WERI-Rb-1 (cell line): Measurements from ENCODE around the gene OR6C6.
"Not testable (repeated sequence)": the region's sequence is repeated elsewhere in the genome, so short reads cannot be mapped to it uniquely, and the experiment has no call there.

Source experiments
- DNase-seq: peaks from one replicate; pipeline ENCODE4 v3.0.0-alpha.2; 2020
- H3K27ac ChIP-seq: fragments of 250-450 bp; sonication (Bioruptor Pico); 2 replicates; pipeline ENCODE4 v1.5.1; 2020; ENCODE audit warnings: mild to moderate bottlenecking, moderate library complexity
- H3K27me3 ChIP-seq: fragments of 250-450 bp; sonication (Bioruptor Pico); 2 replicates; pipeline ENCODE4 v1.5.1; 2021; ENCODE audit warnings: mild to moderate bottlenecking, low read depth, moderate library complexity; ENCODE audit not compliant: insufficient read depth, severe bottlenecking
- H3K36me3 ChIP-seq: fragments of 250-450 bp; sonication (Bioruptor Pico); 2 replicates; pipeline ENCODE4 v1.5.1; 2020; ENCODE audit warnings: mild to moderate bottlenecking, moderate library complexity
- H3K4me3 ChIP-seq: 2 replicates; pipeline ENCODE4 v1.5.1; 2011; ENCODE audit warnings: low read depth, mild to moderate bottlenecking, control low read depth, low read length
- H3K9me3 ChIP-seq: fragments of 250-450 bp; sonication (Bioruptor Pico); 2 replicates; pipeline ENCODE4 v1.5.1; 2021; ENCODE audit warnings: mild to moderate bottlenecking, moderate library complexity; ENCODE audit not compliant: severe bottlenecking
- TF ChIP-seq, protein P1 (sequence below): IDR thresholded peaks from 2 replicates; pipeline ENCODE4 v1.5.1; 2011; ENCODE audit warnings: low read depth, mild to moderate bottlenecking, control low read depth, inconsistent platforms, low read length

The OR6C6 gene

GRCh38 chr12:55296469-55296868 is at the start of gene OR6C6:
TSS of gene OR6C6 (minus strand) at chr12:55296569. CDS start at chr12:55295232, 1,337 bp downstream.
- Histone ChIP-seq H3K4me3 (no peak within 1 kb of the TSS), H3K9me3 (no peaks in the 10 kb centered on the region), H3K27ac (no peak within 1 kb of the TSS), H3K27me3 (peaks cover 41% of the 10 kb centered on the region), H3K36me3 (no peaks in the 10 kb centered on the region)
- no peak for DNase-seq
- TF ChIP-seq, protein P1, sequence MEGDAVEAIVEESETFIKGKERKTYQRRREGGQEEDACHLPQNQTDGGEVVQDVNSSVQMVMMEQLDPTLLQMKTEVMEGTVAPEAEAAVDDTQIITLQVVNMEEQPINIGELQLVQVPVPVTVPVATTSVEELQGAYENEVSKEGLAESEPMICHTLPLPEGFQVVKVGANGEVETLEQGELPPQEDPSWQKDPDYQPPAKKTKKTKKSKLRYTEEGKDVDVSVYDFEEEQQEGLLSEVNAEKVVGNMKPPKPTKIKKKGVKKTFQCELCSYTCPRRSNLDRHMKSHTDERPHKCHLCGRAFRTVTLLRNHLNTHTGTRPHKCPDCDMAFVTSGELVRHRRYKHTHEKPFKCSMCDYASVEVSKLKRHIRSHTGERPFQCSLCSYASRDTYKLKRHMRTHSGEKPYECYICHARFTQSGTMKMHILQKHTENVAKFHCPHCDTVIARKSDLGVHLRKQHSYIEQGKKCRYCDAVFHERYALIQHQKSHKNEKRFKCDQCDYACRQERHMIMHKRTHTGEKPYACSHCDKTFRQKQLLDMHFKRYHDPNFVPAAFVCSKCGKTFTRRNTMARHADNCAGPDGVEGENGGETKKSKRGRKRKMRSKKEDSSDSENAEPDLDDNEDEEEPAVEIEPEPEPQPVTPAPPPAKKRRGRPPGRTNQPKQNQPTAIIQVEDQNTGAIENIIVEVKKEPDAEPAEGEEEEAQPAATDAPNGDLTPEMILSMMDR: no peak

GRCh38 chr12:55336002-55336401 is 39.6 kb upstream of the OR6C6 start:
- Histone ChIP-seq H3K27ac (no peak overlapping the region), H3K4me3 (no peak overlapping the region), H3K36me3 (no peaks in the 10 kb centered on the region), H3K9me3 (no peaks in the 10 kb centered on the region), H3K27me3 (peaks cover 33% of the 10 kb centered on the region)
- DNase-seq: no peak
- TF ChIP-seq, protein P1: no peak

DNA sequence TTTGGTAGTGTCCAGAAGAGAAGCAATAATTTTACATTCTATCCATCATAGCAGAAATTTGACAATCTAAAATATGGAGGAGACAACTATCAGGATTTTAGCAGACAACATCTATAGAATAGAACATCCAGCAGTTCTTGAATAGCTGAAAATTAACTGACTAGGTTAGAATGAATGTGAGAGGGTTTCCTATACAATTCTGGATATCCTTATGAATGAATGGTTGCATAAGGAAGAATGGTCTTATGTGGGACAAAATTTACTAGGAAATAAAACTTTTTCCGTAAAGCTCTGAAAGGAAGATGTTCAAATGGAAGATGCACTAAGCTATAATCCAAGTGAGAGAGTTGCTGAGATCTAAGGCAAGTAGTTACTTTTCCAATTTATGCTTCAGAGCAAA is 34.1 kb upstream of the OR6C6 start, which contains the start of gene OR6C3:
Gene OR6C3 (plus strand): TSS at position 301 of the 400 bp plus-strand sequence. CDS start 955 bp downstream, outside the sequence.
- Histone ChIP-seq H3K4me3 (no peak within 1 kb of the TSS), H3K27ac (no peak within 1 kb of the TSS), H3K36me3 (no peaks in the 10 kb centered on the region), H3K9me3 (no peaks in the 10 kb centered on the region), H3K27me3 (peaks cover 40% of the 10 kb centered on the region)
- TF ChIP-seq, protein P1: no peak
- no peak for DNase-seq

- peaks cover 37% of the 10 kb centered on the region for H3K27me3 ChIP-seq
- not testable (repeated sequence) for DNase-seq, H3K27ac ChIP-seq, H3K9me3 ChIP-seq, H3K36me3 ChIP-seq, H3K4me3 ChIP-seq
Measured at GRCh38 chr12:55325801-55326200, 29.4 kb upstream of the OR6C6 start.

- DNase-seq: no peak
- TF ChIP-seq, protein P1: no peak
- Histone ChIP-seq H3K27me3 (peaks cover 11% of the 10 kb centered on the region), H3K9me3 (no peaks in the 10 kb centered on the region), H3K4me3 (no peak overlapping the region), H3K27ac (no peak overlapping the region), H3K36me3 (no peaks in the 10 kb centered on the region)
Measured at GRCh38 chr12:55320201-55320600, 23.8 kb upstream of the OR6C6 start.

DNA sequence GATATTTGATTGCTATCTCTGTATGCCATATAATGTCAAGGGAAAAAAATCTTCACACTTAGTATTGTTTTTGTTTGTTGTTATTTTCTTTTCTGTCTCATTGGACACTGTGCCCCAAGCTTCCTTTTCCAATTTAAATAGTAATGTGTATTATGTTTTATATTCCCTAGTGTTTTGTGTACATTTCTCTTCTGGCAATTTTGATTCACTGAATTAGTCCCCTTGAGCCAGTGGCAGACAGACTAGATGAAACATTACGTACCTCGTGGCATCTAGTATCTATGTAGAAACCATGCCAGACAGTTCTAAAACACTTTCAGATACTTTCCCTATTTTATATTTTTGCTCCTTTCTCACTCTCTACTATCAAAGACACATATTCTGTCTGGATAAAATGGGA is 17.7 kb upstream of the OR6C6 start, which contains the start of gene OR6C1:
Gene OR6C1 (plus strand): TSS at position 301 of the 400 bp plus-strand sequence. CDS start 6,257 bp downstream, outside the sequence.
- no peak within 1 kb of the TSS for H3K27ac ChIP-seq

More for the DNA sequence above, 17.7 kb upstream of the OR6C6 start, which contains the start of gene OR6C1:
- no peak for DNase-seq
- Histone ChIP-seq H3K27me3 (peaks cover 18% of the 10 kb centered on the region), H3K9me3 (no peaks in the 10 kb centered on the region), H3K36me3 (no peaks in the 10 kb centered on the region), H3K4me3 (no peak within 1 kb of the TSS)
- TF ChIP-seq, protein P1: no peak
